ENCODE data around the gene KRTAP4-2. TPM values are rescaled to one million over a fixed set of nuclear protein-coding genes. Genes with fewer than 3 reads are reported as not detected.

KRTAP4-2 gene
- total RNA-seq, 1 experiment from 2014 or later: not detected

DNA sequence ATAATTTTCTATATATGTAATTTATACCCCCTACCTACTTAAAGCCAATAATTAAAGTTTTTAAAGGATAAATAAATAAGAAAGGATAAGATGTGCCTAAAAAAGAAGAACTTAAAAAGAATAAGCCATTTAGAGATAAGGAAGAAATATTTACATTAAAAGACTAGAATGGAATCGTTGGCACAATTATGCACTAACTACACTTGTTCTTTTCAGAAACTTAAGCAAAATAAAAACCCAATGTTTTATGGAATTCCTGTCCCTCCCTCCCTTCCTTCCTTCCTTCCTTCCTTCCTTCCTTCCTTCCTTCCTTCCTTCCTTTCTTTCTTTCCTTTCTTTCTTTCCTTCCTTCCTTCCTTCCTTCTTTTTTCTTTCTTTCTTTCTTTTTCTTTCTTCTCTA is 33.2 kb downstream of the KRTAP4-2 start:
- ATAC-seq (no peak), DNase-seq (ENCODE audit: low read depth, low spot score) (no peak)
- Histone ChIP-seq H3K9me3 (ENCODE audit: control insufficient read depth in 1 of 2, insufficient read depth in 1 of 2, low read depth in 1 of 2, low read length in 2 of 2) (peaks cover 0 to 33% of the 10 kb centered on the region in 2 experiments; a peak in 2 of 4 replicates), H3K4me1 (ENCODE audit: control insufficient read depth in 1 of 2, insufficient read depth in 2 of 2, low read length in 2 of 2) (no peaks in the 10 kb centered on the region; a peak in 1 of 4 replicates), H3K27me3 (ENCODE audit: insufficient read depth, low read length) (no peaks in the 10 kb centered on the region), H3K36me3 (ENCODE audit: control insufficient read depth in 1 of 2, insufficient read depth in 2 of 2, low read length in 2 of 2) (0 out of 4 replicates have a peak, but pooled peaks cover 0 to 5% of the 10 kb centered on the region in 2 experiments), H3K9ac (ENCODE audit: low read length) (no peak overlapping the region), H4K20me1 (ENCODE audit: insufficient read depth) (no peaks in the 10 kb centered on the region), H3K4me2 (ENCODE audit: low read length) (no peak overlapping the region), H3K27ac (ENCODE audit: low read depth, low read length) (no peak overlapping the region), H3K79me2 (ENCODE audit: insufficient read depth, low read length) (no peaks in the 10 kb centered on the region), H2AFZ (ENCODE audit: low read depth, low read length, poor library complexity, severe bottlenecking) (no peak overlapping the region), H3K4me3 (replicated peaks in 1 of 2; ENCODE audit: low read depth in 1 of 2, low read length in 2 of 2) (no peak overlapping the region), H3K9me2 (ENCODE audit: insufficient read depth) (no peaks in the 10 kb centered on the region)
- ChIA-PET POLR2A (no interaction called here), CTCF (no interaction called here), RAD21 (ENCODE audit: low non-redundant PET in 1 of 2, low total read pairs in 2 of 2, uncharacterized antibody in 2 of 2, unreplicated experiment in 2 of 2) (no interaction called here)
- no TSS peak for BruUV-seq (replicated peaks)
- no peak for TF ChIP-seq FOSL1 (IDR thresholded peaks at IDR 0.05; ENCODE audit: low read depth)
- no peak for TF ChIP-seq ZFX (IDR thresholded peaks at IDR 0.05)
- TF ChIP-seq, protein P1, sequence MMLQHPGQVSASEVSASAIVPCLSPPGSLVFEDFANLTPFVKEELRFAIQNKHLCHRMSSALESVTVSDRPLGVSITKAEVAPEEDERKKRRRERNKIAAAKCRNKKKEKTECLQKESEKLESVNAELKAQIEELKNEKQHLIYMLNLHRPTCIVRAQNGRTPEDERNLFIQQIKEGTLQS (IDR thresholded peaks at IDR 0.05): no peak
- no peak for TF ChIP-seq EZH2 (IDR thresholded peaks at IDR 0.05)
- no peak for TF ChIP-seq RAD21 (IDR thresholded peaks at IDR 0.05; ENCODE audit: low read depth)
- no peak for TF ChIP-seq CEBPB (IDR thresholded peaks at IDR 0.05; ENCODE audit: low read depth)
- no peak for TF ChIP-seq SP1 (IDR thresholded peaks at IDR 0.05; ENCODE audit: low read depth)
- TF ChIP-seq EZH2phosphoT487 (IDR thresholded peaks at IDR 0.05; ENCODE audit: borderline replicate concordance): no peak
- TF ChIP-seq EGR1 (IDR thresholded peaks at IDR 0.05; ENCODE audit: low read depth): no peak
- no peak for TF ChIP-seq TCF7L2 (IDR thresholded peaks at IDR 0.05; ENCODE audit: borderline replicate concordance, extremely low read depth, insufficient read depth, insufficient read length)
- no peak for TF ChIP-seq SIN3A (IDR thresholded peaks at IDR 0.05; ENCODE audit: low read depth)
- no peak for TF ChIP-seq ELF1 (IDR thresholded peaks at IDR 0.05; ENCODE audit: borderline replicate concordance, low read depth)
- TF ChIP-seq YY1 (IDR thresholded peaks at IDR 0.05; ENCODE audit: extremely low read depth, insufficient replicate concordance, low read depth, low read length): no peak
- intact Hi-C loops (cut with micrococcal nuclease): no loop called here

DNA sequence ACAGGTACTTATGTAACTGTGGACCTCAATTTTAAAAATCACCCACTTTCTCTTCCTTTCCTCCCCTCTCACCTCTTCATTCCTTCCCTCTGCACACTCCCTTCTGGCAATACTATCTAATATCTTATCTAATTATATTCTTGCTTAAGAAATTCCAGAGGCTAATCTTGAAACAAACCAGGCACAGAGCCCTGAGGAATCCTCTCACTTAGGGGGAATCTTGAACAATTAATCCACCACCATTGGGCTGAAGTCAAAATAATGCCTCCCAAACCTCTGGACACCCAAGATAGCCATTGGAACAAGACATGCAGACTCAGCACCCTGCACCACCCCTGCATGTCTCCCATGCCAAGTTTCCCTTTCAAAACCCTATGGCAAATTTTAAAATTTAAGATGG is 36.7 kb downstream of the KRTAP4-2 start:
- Histone ChIP-seq H3K79me2 (ENCODE audit: insufficient read depth, low read length) (no peaks in the 10 kb centered on the region), H3K4me1 (ENCODE audit: control insufficient read depth in 1 of 2, insufficient read depth in 2 of 2, low read length in 2 of 2) (no peaks in the 10 kb centered on the region; a peak in 1 of 4 replicates), H2AFZ (ENCODE audit: low read depth, low read length, poor library complexity, severe bottlenecking) (no peak overlapping the region), H3K9ac (ENCODE audit: low read length) (no peak overlapping the region), H3K4me3 (replicated peaks in 1 of 2; ENCODE audit: low read depth in 1 of 2, low read length in 2 of 2) (no peak overlapping the region), H3K9me2 (ENCODE audit: insufficient read depth) (no peaks in the 10 kb centered on the region), H3K27me3 (ENCODE audit: insufficient read depth, low read length) (no peaks in the 10 kb centered on the region), H3K36me3 (ENCODE audit: control insufficient read depth in 1 of 2, insufficient read depth in 2 of 2, low read length in 2 of 2) (peaks cover 0 to 9% of the 10 kb centered on the region in 2 experiments; a peak in 1 of 4 replicates), H3K27ac (ENCODE audit: low read depth, low read length) (no peak overlapping the region), H3K4me2 (ENCODE audit: low read length) (no peak overlapping the region), H4K20me1 (ENCODE audit: insufficient read depth) (no peaks in the 10 kb centered on the region), H3K9me3 (ENCODE audit: control insufficient read depth in 1 of 2, insufficient read depth in 1 of 2, low read depth in 1 of 2, low read length in 2 of 2) (peaks cover 6 to 41% of the 10 kb centered on the region in 2 experiments; a peak in 3 of 4 replicates)
- BruUV-seq (replicated peaks): no TSS peak
- RAD21 ChIA-PET (ENCODE audit: low non-redundant PET in 1 of 2, low total read pairs in 2 of 2, uncharacterized antibody in 2 of 2, unreplicated experiment in 2 of 2): no interaction called here
- no peak for ATAC-seq
- intact Hi-C loops (cut with micrococcal nuclease): no loop called here
- POLR2A ChIA-PET: no interaction called here
- CTCF ChIA-PET: no interaction called here
- DNase-seq (ENCODE audit: low read depth, low spot score): no peak
- TF ChIP-seq, protein P2, sequence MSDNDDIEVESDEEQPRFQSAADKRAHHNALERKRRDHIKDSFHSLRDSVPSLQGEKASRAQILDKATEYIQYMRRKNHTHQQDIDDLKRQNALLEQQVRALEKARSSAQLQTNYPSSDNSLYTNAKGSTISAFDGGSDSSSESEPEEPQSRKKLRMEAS (IDR thresholded peaks at IDR 0.05): no peak
- no peak for TF ChIP-seq POLR2A (IDR thresholded peaks at IDR 0.05; ENCODE audit: borderline replicate concordance, extremely low read depth, insufficient read depth, insufficient read length)
- TF ChIP-seq, protein P3, sequence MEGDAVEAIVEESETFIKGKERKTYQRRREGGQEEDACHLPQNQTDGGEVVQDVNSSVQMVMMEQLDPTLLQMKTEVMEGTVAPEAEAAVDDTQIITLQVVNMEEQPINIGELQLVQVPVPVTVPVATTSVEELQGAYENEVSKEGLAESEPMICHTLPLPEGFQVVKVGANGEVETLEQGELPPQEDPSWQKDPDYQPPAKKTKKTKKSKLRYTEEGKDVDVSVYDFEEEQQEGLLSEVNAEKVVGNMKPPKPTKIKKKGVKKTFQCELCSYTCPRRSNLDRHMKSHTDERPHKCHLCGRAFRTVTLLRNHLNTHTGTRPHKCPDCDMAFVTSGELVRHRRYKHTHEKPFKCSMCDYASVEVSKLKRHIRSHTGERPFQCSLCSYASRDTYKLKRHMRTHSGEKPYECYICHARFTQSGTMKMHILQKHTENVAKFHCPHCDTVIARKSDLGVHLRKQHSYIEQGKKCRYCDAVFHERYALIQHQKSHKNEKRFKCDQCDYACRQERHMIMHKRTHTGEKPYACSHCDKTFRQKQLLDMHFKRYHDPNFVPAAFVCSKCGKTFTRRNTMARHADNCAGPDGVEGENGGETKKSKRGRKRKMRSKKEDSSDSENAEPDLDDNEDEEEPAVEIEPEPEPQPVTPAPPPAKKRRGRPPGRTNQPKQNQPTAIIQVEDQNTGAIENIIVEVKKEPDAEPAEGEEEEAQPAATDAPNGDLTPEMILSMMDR (IDR thresholded peaks at IDR 0.05 in 2 of 3, conservative IDR thresholded peaks at IDR 0.05 in 1 of 3; ENCODE audit: borderline replicate concordance in 1 of 3, insufficient read depth in 1 of 3, low read depth in 2 of 3, low read length in 2 of 3): no peak
- no peak for TF ChIP-seq EGR1 (IDR thresholded peaks at IDR 0.05; ENCODE audit: low read depth)
- TF ChIP-seq ZFX (IDR thresholded peaks at IDR 0.05): no peak
- TF ChIP-seq RAD21 (IDR thresholded peaks at IDR 0.05; ENCODE audit: low read depth): no peak
- TF ChIP-seq, protein P4, sequence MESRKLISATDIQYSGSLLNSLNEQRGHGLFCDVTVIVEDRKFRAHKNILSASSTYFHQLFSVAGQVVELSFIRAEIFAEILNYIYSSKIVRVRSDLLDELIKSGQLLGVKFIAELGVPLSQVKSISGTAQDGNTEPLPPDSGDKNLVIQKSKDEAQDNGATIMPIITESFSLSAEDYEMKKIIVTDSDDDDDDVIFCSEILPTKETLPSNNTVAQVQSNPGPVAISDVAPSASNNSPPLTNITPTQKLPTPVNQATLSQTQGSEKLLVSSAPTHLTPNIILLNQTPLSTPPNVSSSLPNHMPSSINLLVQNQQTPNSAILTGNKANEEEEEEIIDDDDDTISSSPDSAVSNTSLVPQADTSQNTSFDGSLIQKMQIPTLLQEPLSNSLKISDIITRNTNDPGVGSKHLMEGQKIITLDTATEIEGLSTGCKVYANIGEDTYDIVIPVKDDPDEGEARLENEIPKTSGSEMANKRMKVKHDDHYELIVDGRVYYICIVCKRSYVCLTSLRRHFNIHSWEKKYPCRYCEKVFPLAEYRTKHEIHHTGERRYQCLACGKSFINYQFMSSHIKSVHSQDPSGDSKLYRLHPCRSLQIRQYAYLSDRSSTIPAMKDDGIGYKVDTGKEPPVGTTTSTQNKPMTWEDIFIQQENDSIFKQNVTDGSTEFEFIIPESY (IDR thresholded peaks at IDR 0.05; ENCODE audit: extremely low read depth, insufficient replicate concordance, low read length): no peak
- no peak for TF ChIP-seq EZH2 (IDR thresholded peaks at IDR 0.05)
- TF ChIP-seq CBX3 (IDR thresholded peaks at IDR 0.05; ENCODE audit: low read depth): no peak
- TF ChIP-seq TCF7L2 (IDR thresholded peaks at IDR 0.05; ENCODE audit: borderline replicate concordance, extremely low read depth, insufficient read depth, insufficient read length): no peak
- no peak for TF ChIP-seq EZH2phosphoT487 (IDR thresholded peaks at IDR 0.05; ENCODE audit: borderline replicate concordance)
